HG03575 (cell line): ENCODE results near the gene VPS26B.
"Not testable (repeated sequence)": the region's sequence is repeated elsewhere in the genome, so short reads cannot be mapped to it uniquely, and the experiment has no call there.

Source experiments
- ATAC-seq: cut with Tn5 transposase; IDR thresholded peaks from one replicate; pipeline ENCODE4 v1.9.1; 2021; ENCODE audit not compliant: unreplicated experiment, insufficient number of reproducible peaks, low FRiP score; ENCODE audit errors: extremely low read depth

Gene VPS26B

DNA sequence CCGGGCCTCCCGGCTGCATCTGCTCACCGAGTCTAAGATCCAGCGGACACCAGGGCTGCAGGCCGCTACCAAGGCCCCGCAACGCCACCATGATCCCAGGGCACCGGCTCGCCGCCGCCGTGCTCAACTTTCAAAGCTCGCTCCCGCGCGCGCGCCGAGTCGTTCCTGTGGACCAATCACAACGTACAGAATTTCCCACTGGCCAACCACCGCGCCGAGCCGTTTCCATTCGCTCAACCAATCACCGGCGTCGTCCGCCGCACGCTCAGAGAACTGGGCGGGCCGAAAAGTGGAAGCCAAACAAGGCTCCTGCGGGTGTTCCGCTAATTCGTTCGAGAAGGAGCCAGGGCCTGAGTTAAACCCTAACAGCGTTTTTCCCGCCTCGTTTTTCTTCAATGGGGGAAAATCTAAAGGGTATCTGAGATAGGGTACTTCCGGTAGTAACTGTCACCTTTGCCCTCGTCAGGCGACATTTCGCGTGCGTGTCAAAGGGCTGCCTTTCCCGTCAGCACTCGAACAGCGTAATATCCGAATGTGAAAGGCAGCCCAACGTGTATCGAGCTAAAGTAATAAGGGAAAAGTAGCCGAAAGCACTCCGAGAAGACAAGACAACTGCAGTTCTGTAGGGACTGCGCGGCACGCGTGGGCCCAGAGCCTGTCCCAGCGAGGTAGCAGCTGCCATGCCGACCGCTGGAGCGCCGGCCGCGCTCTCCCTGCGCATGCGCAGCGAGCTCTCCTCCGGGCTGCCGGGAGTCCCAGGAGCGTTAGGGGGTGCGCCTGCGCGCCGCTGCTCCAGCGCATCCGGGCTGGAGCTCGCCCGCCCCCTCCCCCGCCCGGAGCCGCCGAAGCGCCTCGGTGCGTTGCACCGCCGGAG is at the start of gene VPS26B, which contains the start of gene NCAPD3:
Gene VPS26B, plus strand, starts transcription at position 836 of the 874 bp plus-strand sequence. CDS start 452 bp downstream, outside the sequence.
Gene NCAPD3, minus strand, starts transcription at position 132 of the 874 bp plus-strand sequence. Its CDS starts 41 bp downstream, at position 91.
- ATAC-seq: peak; percentile 42

GRCh38 chr11:134176284-134176683 is 48.2 kb upstream of the VPS26B start:
- no peak for ATAC-seq

GRCh38 chr11:134178032-134178674 is 46.3 kb upstream of the VPS26B start:
- no peak for ATAC-seq

DNA sequence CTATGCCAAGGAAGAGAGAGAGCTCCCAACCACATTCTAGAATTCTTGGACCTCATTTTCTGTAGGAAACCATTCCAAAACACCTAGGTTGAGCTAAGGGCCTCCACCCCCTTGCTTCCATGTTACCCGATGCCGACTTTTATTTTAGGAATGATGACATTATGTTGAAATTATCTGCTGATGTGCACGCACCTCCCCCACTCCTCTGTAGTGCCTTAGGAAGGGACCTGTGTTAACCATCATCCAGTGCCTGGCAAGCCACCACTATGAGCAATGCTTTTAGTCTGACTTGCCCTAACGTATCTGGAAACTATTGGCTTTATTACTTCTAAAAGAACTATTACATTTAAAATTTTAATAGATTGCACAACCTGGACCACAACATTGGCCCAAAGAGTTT is 42.8 kb upstream of the VPS26B start:
- ATAC-seq: no peak

DNA sequence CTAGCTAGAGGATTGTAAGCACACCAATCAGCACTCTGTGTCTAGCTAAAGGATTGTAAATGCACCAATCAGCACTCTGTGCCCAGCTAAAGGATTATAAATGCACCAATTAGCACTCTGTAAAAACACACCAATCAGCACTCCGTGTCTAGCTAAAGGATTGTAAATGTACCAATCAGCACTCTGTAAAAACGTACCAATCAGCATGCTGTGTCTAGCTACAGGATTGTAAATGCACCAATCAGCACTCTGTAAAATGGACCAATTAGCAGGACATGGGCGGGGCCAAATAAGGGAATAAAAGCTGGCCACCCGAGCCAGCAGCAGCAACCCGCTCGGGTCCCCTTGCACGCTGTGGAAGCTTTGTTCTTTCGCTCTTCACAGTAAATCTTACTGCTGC is 36.4 kb upstream of the VPS26B start:
- not testable (repeated sequence) for ATAC-seq

DNA sequence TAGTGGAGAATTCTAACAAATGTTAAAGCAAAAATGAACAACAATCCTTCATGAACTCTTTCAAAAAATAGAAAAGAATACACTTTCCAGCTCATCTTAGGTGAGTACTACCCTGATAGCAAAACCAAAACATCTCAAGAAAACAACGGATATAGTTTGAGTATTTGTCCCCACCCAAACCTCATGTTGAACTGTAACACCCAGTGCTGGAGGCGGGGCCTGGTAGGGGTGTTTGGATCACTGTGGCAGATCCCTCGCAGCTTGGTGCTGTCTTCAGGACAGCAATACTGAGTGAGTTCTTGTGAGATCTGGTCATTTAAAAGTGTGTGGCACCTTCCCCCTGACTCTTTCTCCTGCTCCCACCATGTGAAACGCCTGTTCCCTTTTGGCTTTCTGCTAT is 27.7 kb upstream of the VPS26B start:
- ATAC-seq: no peak

DNA sequence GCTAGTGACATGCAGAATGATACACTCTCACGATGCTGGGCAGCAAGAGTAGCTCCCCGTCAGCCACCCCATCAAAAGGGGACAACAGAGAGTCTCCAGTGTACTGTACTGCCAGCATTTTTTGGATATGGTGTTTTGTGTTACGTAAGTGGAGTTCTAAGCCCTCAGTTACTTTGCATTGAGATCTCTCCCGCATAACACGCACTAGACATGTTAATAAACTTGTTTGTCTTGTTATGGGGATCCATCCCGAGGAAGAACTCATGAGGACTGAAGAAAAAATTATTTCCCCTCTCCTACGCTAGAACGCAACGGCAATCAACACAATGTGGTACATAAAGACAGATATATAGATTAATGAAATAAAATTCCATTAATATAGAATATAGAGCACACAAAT is 24.9 kb upstream of the VPS26B start:
- ATAC-seq: no peak

DNA sequence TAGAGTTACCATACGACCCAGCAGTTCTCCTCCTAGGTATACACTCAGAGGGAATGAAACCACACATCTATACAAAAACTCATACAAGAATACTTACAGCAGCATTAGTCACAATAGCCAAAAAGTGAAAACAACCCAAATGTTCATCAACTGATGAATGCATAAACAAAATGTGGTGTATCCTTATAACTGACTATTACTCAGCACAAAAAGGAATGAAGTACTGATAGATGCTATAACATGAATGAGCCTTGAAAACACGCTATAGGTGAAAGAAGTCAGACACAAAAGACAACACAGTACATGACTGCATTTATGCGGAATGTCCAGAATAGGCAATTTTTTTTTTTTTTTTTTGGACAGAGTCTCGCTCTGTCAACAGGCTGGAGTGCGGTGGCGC is 23.8 kb upstream of the VPS26B start:
- ATAC-seq: no peak

- no peak for ATAC-seq
These were observed 21.8 kb upstream of the VPS26B start for GRCh38 chr11:134202661-134203060.

- ATAC-seq: no peak
These were observed 18.7 kb upstream of the VPS26B start for GRCh38 chr11:134205729-134206128.

DNA sequence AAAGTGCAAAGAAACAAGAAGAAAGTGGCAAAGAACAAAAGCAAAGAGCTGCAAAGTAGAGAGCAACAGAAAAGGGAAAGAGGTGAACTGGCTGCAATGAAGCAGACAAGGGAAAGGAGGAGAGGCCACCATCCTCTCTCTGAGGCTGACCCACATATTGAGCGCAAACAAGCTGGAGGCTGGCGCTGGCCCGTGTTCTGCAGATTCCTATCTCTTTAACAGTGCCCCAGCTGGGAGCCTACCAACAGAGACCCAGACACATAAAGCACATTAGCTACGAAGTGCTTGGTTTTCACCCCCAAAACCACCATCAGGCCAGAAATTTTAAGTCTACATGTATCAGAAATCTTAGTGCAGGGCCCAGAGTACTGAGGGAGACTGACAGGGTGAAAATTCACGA is 18.3 kb upstream of the VPS26B start:
- no peak for ATAC-seq

GRCh38 chr11:134207538-134208239 is 16.8 kb upstream of the VPS26B start:
- no peak for ATAC-seq

DNA sequence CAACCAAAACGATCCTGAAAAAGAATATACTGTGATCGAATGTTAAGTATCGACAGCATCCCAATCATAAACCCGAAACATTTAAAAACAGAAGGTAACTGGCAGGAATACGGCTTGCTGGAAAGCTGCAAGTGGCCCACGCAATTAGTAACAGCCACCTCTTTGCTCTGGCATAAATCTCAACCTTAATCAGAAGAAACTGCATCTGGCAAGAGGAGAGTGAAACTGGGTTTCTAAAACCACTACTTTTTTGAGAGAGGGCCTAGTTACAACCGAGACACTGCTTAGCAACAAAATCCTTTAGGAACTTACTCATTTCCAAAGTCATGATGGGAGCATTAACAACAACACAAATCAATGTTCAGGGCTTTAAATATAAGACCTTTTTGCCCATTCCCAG is 8.6 kb upstream of the VPS26B start:
- ATAC-seq: no peak

DNA sequence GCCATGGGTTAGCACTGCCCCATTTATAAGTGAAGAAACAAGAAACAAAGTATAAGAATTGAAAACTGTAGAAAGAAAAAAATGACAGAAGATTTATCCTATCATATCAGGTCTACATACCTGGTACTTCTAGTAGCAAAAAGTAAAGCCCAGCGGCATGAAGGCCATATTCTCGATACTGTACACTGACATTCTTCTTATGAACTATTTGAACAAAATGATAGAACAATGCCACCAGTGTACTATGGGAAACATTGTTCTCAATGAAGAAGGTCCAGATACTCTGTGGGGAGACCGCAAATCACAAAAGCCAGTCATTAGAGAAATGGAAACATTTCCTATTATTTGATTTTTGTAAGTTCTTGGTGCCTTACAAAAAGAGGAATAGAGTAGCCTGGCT is 7.7 kb upstream of the VPS26B start:
- no peak for ATAC-seq

DNA sequence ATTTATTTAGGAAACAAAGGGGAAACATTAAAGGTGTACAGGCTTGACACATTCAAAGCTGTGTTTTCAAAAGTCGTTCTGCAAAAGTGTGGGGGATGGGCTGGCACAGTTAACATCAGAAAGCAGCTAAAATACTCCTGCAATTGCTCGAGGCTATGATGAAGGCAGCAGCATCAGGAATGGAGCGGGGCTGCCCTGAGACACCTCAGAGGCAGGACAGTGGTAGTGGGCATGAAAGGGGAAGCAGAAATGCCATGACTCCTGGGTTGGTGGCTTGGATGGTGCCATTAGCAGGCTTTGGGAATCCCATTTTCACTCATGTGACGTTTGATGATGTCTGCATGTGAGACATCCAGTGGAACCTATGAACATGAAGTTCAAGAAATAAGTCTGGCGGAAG is 1.4 kb upstream of the VPS26B start:
- no peak for ATAC-seq

GRCh38 chr11:134224710-134225664 is 516 bp downstream of the VPS26B start:
- ATAC-seq: no peak

- no peak for ATAC-seq
These were observed 2.4 kb downstream of the VPS26B start for GRCh38 chr11:134226806-134227325.

GRCh38 chr11:134228625-134229024 is 4.2 kb downstream of the VPS26B start:
- ATAC-seq: peak; percentile 64
